GM12878 (cell line): ENCODE measurements around the gene SLC23A2. TPM values are rescaled to one million over a fixed set of nuclear protein-coding genes. Genes with fewer than 3 reads are reported as not detected.

Experiments used
- BCL11A ChIP-seq: IDR thresholded peaks from 2 replicates; pipeline ENCODE4 v1.6.1; 2011; ENCODE audit warnings: low read depth, low read length
- CHD2 ChIP-seq: IDR thresholded peaks from 2 replicates; pipeline ENCODE4 v1.6.1; 2011; ENCODE audit warnings: low read depth, low read length, improper control_type of control experiment, borderline replicate concordance
- CHD4 ChIP-seq: fragments of 200-600 bp; sonication (generic); IDR thresholded peaks from 2 replicates; pipeline ENCODE4 v1.6.1; 2016; ENCODE audit warnings: mild to moderate bottlenecking
- DPF2 ChIP-seq: fragments of 450-650 bp; IDR thresholded peaks from 2 replicates; pipeline ENCODE4 v1.6.1; 2017; ENCODE audit warnings: mild to moderate bottlenecking
- EGR1 ChIP-seq, 2 experiments: IDR thresholded peaks; 1 replicate in 1 of 2; 2 replicates in 1 of 2; pipeline ENCODE4 v1.6.1; 2011 to 2012; ENCODE audit warnings: low read depth in 2 of 2, low read length in 2 of 2, borderline replicate concordance in 1 of 2, mild to moderate bottlenecking in 1 of 2, moderate library complexity in 1 of 2
- HDAC6 ChIP-seq: fragments of 200-600 bp; sonication (generic); IDR thresholded peaks from one replicate; pipeline ENCODE4 v1.8.0; 2017; ENCODE audit warnings: antibody characterized with exemption; ENCODE audit not compliant: unreplicated experiment
- IKZF2 ChIP-seq, 2 experiments: fragments of 450-650 bp; IDR thresholded peaks; 2 replicates each; pipeline ENCODE4 v1.6.1; 2017; ENCODE audit warnings: mild to moderate bottlenecking in 2 of 2, moderate library complexity in 2 of 2
- JUND ChIP-seq: IDR thresholded peaks from 2 replicates; pipeline ENCODE4 v1.6.1; 2012; ENCODE audit warnings: low read depth, mild to moderate bottlenecking, low read length, improper control_type of control experiment, moderate library complexity
- MTA3 ChIP-seq: IDR thresholded peaks from 2 replicates; pipeline ENCODE4 v1.6.1; 2012; ENCODE audit warnings: low read length, inconsistent platforms, borderline replicate concordance
- MXI1 ChIP-seq: fragments of 150-350 bp; IDR thresholded peaks from 2 replicates; pipeline ENCODE4 v1.6.1; 2011; ENCODE audit warnings: low read depth, mild to moderate bottlenecking, inconsistent platforms, low read length, improper control_type of control experiment
- PML ChIP-seq: IDR thresholded peaks from 2 replicates; pipeline ENCODE4 v1.6.1; 2012; ENCODE audit warnings: low read length, inconsistent platforms
- POU2F2 ChIP-seq: IDR thresholded peaks from 3 replicates; pipeline ENCODE4 v1.6.1; 2011; ENCODE audit warnings: low read depth, mild to moderate bottlenecking, low read length, borderline replicate concordance
- RAD21 ChIP-seq: IDR thresholded peaks from 2 replicates; pipeline ENCODE4 v1.6.1; 2011; ENCODE audit warnings: mild to moderate bottlenecking, low read depth, low read length, moderate library complexity; ENCODE audit not compliant: insufficient read depth
- RAD51 ChIP-seq: fragments of 450-650 bp; IDR thresholded peaks from 2 replicates; pipeline ENCODE4 v1.6.1; 2016; ENCODE audit warnings: moderate library complexity, mild to moderate bottlenecking, inconsistent platforms
- RFX5 ChIP-seq: IDR thresholded peaks from 2 replicates; pipeline ENCODE4 v1.6.1; 2011; ENCODE audit warnings: low read depth, low read length, improper control_type of control experiment
- RUNX3 ChIP-seq: IDR thresholded peaks from 2 replicates; pipeline ENCODE4 v1.6.1; 2012; ENCODE audit warnings: low read length, inconsistent platforms
- SMARCA5 ChIP-seq: fragments of 450-650 bp; IDR thresholded peaks from 2 replicates; pipeline ENCODE4 v1.6.1; 2017; ENCODE audit warnings: mild to moderate bottlenecking
- SMC3 ChIP-seq: IDR thresholded peaks from 2 replicates; pipeline ENCODE4 v1.6.1; 2011; ENCODE audit warnings: low read length, improper control_type of control experiment, borderline replicate concordance
- SP1 ChIP-seq: IDR thresholded peaks from one replicate; pipeline ENCODE4 v1.6.1; 2011; ENCODE audit warnings: low read depth, low read length
- TARDBP ChIP-seq: IDR thresholded peaks from 2 replicates; pipeline ENCODE4 v1.6.1; 2016; ENCODE audit warnings: borderline replicate concordance
- TBL1XR1 ChIP-seq: IDR thresholded peaks from 2 replicates; pipeline ENCODE4 v1.6.1; 2012; ENCODE audit warnings: low read depth, low read length, improper control_type of control experiment
- TCF12 ChIP-seq: IDR thresholded peaks from 2 replicates; pipeline ENCODE4 v1.6.1; 2011; ENCODE audit warnings: low read depth, mild to moderate bottlenecking, low read length
- YY1 ChIP-seq: IDR thresholded peaks from 2 replicates; pipeline ENCODE4 v1.6.1; 2011; ENCODE audit warnings: low read depth, mild to moderate bottlenecking, low read length
- ZNF384 ChIP-seq: IDR thresholded peaks from 2 replicates; pipeline ENCODE4 v1.6.1; 2012; ENCODE audit warnings: low read depth, mild to moderate bottlenecking, low read length, improper control_type of control experiment, borderline replicate concordance
- ZNF622 ChIP-seq: fragments of 450-650 bp; IDR thresholded peaks from 2 replicates; pipeline ENCODE4 v1.6.1; 2017; ENCODE audit warnings: mild to moderate bottlenecking, inconsistent platforms
- polyA plus RNA-seq, 11 experiments: library from polyadenylated mRNA; depleted of rRNA in 4 of 11; unstranded in 6 of 11; stranded (reverse) in 5 of 11; fragments of >200 nt; fragmentation: Nextera tagmentation in 4 of 11; fragmentation: Illumina TruSeq in 1 of 11; extraction: Ambion mirVana in 4 of 11; extraction: Trizol in 1 of 11; gene quantifications; 1 replicate in 1 of 11; 2 replicates in 10 of 11; pipeline versions ENCODE4 v1.2.1 to v1.2.3, GENCODE V29; 2011 to 2016; ENCODE audit warnings: inconsistent platforms in 2 of 11, missing spikeins in 2 of 11, low read depth in 1 of 11
- total RNA-seq, 4 experiments: library from RNA; depleted of rRNA in 3 of 4; stranded (reverse); fragments of >200 nt in 3 of 4; fragmentation: Illumina TruSeq in 1 of 4; extraction: Trizol in 1 of 4; gene quantifications; 2 replicates each; pipeline versions ENCODE4 v1.2.1 to v1.2.3, GENCODE V29; 2013 to 2021
- TF ChIP-seq, protein P1 (sequence below): fragments of 450-650 bp; conservative IDR thresholded peaks from 2 replicates; pipeline ENCODE4 v1.6.1; 2017; ENCODE audit warnings: mild to moderate bottlenecking, moderate library complexity
- TF ChIP-seq, protein P2 (sequence below): IDR thresholded peaks from 2 replicates; pipeline ENCODE4 v1.6.1; 2011; ENCODE audit warnings: low read depth, mild to moderate bottlenecking, low read length, moderate library complexity, borderline replicate concordance; ENCODE audit errors: extremely low read depth
- TF ChIP-seq, protein P3 (sequence below): fragments of 450-650 bp; IDR thresholded peaks from 2 replicates; pipeline ENCODE4 v1.6.1; 2017; ENCODE audit warnings: mild to moderate bottlenecking, low read depth, inconsistent platforms; ENCODE audit not compliant: poor library complexity, severe bottlenecking

Gene SLC23A2
- total and polyA plus RNA-seq, 10 of the 15 experiments (the other 5 are each of a cell fraction or from before 2014, with no cell fraction given), result 4.4 to 56.1 (median 35.5) TPM

DNA sequence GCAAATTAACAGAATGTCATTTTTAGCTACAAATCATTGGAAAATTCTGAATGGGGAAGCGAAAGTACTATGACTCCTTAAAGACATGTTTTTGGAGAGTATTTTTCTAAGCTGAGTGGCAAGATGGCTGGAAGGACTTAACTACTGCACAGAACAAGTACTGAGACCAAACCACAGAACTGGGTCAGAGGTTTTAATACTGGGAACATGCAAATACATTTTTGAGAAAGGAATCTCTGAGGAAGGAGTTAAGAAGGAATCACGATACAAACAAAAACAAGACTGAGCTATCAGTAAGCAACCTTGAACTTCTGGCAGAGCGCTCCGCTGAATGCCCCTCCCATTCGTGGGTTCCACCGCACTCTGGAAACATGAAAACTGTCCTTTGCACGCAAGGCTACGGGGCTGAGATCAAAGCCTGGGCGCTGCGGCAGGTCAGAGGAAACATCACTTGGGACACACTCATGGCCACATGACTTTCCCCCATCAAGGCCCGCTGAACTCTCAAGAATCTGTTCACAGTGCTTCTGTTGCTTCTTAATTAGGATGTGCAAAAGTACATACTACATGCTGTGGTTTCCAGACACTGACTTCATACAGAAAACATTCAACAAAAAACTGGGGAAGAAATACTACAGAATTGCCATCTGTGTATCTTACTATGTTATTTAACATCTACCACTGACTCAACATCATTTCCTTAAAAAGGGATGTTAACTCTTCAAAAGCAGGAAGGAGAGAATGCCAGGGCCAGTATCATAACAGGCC lies 27.8 kb downstream of the SLC23A2 start (continued):
- peak; percentile 86; the same call in 1 of the 2 replicates for TF ChIP-seq MTA3
- TF ChIP-seq MXI1, result 0 out of 2 replicates have a peak, but pooled peaks have one; percentile 43
- peak; percentile 90 for TF ChIP-seq RAD51
- TF ChIP-seq, protein P1, sequence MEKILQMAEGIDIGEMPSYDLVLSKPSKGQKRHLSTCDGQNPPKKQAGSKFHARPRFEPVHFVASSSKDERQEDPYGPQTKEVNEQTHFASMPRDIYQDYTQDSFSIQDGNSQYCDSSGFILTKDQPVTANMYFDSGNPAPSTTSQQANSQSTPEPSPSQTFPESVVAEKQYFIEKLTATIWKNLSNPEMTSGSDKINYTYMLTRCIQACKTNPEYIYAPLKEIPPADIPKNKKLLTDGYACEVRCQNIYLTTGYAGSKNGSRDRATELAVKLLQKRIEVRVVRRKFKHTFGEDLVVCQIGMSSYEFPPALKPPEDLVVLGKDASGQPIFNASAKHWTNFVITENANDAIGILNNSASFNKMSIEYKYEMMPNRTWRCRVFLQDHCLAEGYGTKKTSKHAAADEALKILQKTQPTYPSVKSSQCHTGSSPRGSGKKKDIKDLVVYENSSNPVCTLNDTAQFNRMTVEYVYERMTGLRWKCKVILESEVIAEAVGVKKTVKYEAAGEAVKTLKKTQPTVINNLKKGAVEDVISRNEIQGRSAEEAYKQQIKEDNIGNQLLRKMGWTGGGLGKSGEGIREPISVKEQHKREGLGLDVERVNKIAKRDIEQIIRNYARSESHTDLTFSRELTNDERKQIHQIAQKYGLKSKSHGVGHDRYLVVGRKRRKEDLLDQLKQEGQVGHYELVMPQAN, result no peak
- TF ChIP-seq ZNF384, result peak; percentile 44; the same call in 1 of the 2 replicates
- TF ChIP-seq, protein P2, sequence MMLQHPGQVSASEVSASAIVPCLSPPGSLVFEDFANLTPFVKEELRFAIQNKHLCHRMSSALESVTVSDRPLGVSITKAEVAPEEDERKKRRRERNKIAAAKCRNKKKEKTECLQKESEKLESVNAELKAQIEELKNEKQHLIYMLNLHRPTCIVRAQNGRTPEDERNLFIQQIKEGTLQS, result no peak
- TF ChIP-seq SMARCA5, result no peak; the same call in 1 of the 2 replicates
- peak; percentile 88 for TF ChIP-seq DPF2
- TF ChIP-seq RAD21, result 0 out of 2 replicates have a peak, but pooled peaks have one; percentile 12
- TF ChIP-seq CHD4, result no peak
- TF ChIP-seq ZNF622, result no peak
- peak; percentile 87 for TF ChIP-seq BCL11A
- TF ChIP-seq, protein P3, sequence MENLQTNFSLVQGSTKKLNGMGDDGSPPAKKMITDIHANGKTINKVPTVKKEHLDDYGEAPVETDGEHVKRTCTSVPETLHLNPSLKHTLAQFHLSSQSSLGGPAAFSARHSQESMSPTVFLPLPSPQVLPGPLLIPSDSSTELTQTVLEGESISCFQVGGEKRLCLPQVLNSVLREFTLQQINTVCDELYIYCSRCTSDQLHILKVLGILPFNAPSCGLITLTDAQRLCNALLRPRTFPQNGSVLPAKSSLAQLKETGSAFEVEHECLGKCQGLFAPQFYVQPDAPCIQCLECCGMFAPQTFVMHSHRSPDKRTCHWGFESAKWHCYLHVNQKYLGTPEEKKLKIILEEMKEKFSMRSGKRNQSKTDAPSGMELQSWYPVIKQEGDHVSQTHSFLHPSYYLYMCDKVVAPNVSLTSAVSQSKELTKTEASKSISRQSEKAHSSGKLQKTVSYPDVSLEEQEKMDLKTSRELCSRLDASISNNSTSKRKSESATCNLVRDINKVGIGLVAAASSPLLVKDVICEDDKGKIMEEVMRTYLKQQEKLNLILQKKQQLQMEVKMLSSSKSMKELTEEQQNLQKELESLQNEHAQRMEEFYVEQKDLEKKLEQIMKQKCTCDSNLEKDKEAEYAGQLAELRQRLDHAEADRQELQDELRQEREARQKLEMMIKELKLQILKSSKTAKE, result peak; percentile 71
- TF ChIP-seq RUNX3, result peak; percentile 93
- peak; percentile 80 for TF ChIP-seq PML
- TF ChIP-seq EGR1 (IDR thresholded peaks at IDR 0.05; ENCODE audit: borderline replicate concordance in 1 of 2, low read depth in 2 of 2, low read length in 2 of 2), result 0 out of 3 replicates have a peak, but pooled peaks of 1 of the 2 experiments have one; percentile 10
- TF ChIP-seq POU2F2, result peak; percentile 83; the same call in 2 of the 3 replicates
- peak; percentile 73 for TF ChIP-seq SP1
- peak; percentile 14; the same call in 1 of the 2 replicates for TF ChIP-seq SMC3
- peak; percentile 62 for TF ChIP-seq YY1
- 0 out of 2 replicates have a peak, but pooled peaks have one; percentile 67 for TF ChIP-seq TARDBP
- no peak for TF ChIP-seq JUND
- peak; percentile 87 for TF ChIP-seq TBL1XR1
- TF ChIP-seq TCF12, result peak; percentile 80; the same call in 1 of the 2 replicates
- TF ChIP-seq RFX5, result no peak
- peak; percentile 95 to 96 for TF ChIP-seq IKZF2 (IDR thresholded peaks at IDR 0.05)
- no peak for TF ChIP-seq HDAC6
- peak; percentile 85; the same call in 1 of the 2 replicates for TF ChIP-seq CHD2
